OCI-LY7 (cell line): ENCODE data around the gene PPFIBP1.

Experiments used
- CTCF ChIP-seq: fragments of 200-600 bp; sonication (generic); conservative IDR thresholded peaks from 2 replicates; pipeline ENCODE4 v1.5.1; 2014; ENCODE audit warnings: mild to moderate bottlenecking, antibody characterized with exemption, low read length, moderate library complexity, mixed read lengths
- EZH2phosphoT487 ChIP-seq: fragments of 200-600 bp; sonication (generic); IDR thresholded peaks from 2 replicates; pipeline ENCODE4 v1.6.1; 2018; ENCODE audit warnings: low read depth, borderline replicate concordance, mild to moderate bottlenecking, mixed run types, antibody characterized with exemption, low read length, moderate library complexity, mixed read lengths

GRCh38 chr12:27666510-27666909, 142.5 kb downstream of the PPFIBP1 start:
- no peak for TF ChIP-seq CTCF
- no peak for TF ChIP-seq EZH2phosphoT487
